Islet of Langerhans (tissue), 1 donor: Measurements from ENCODE around the gene AHR.
"Not testable (repeated sequence)": the region's sequence is repeated elsewhere in the genome, so short reads cannot be mapped to it uniquely, and the experiment has no call there.

Experiments used
- FAIRE-seq: peaks from one replicate; lab custom pipeline; 2011; peaks lifted over from hg19 to GRCh38; lab: Jason Lieb, UNC

AHR gene

GRCh38 chr7:17380736-17381662 is 82.5 kb downstream of the AHR start:
- FAIRE-seq = no peak

DNA sequence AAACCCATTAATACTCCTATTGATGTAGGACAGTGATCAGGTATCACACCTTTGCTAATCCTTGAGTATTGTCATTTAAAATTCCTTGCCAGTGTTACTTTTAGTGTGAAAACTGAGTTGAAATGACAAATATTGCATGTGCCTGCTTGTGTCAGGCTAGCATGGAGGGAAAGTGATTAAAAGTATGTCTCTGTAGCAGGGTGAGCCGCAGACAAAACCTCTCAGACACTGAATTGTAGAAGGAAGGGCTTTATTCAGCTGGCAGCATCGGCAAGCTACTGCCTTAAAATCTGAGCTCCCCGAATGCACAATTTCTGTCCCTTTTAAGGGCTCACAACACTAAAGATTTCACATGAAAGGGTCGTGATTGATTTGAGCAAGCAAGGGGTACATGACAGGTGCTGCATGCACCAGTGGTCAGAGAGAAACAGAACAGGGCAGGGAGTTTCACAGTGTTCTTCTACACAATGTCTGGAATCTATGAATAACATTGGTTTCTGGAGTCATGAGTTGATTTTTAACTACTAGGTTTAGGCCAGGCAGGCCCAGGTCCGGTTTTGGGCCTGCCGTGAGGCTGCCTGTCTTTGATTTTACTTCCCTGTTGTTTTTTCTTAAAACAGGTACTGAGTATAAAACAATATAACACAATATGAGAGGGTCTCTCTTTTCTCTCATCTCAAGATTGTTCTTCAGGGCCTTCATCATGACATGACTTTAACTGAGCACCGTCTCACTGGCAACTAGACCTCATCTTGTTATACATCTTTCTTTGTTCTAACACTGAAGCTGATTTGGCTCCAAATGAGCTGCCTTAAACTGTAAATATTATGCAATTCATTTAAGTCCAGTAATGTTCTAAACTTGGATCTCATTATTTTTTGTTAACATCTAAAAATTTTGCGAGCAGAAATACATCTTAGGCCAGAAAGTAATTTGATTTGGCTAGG is 84.2 kb downstream of the AHR start:
- not testable (repeated sequence) for FAIRE-seq

- no peak for FAIRE-seq
Observed at GRCh38 chr7:17384400-17384799, 85.9 kb downstream of the AHR start.

DNA sequence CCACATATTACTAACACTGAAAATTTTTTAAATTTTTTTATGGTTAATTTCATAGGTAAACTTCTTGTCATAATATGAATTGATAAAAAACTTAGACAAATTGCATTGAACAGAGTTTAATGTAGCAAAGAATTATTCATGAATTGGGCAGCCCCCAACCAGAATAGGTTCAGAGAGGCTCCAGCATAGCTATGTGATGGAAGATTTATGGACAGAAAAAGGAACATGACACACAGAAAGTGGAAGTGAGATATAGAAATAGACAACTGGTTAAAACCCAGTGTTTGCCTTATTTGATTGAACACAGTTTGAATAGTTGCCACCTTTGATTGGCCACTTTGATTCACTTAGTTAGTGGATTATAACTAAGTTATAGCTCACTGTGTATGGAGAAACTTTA is 87.2 kb downstream of the AHR start:
- no peak for FAIRE-seq

GRCh38 chr7:17390392-17390791 is 91.9 kb downstream of the AHR start:
- no peak for FAIRE-seq

- no peak for FAIRE-seq
Observed at GRCh38 chr7:17391366-17391765, 92.9 kb downstream of the AHR start.

DNA sequence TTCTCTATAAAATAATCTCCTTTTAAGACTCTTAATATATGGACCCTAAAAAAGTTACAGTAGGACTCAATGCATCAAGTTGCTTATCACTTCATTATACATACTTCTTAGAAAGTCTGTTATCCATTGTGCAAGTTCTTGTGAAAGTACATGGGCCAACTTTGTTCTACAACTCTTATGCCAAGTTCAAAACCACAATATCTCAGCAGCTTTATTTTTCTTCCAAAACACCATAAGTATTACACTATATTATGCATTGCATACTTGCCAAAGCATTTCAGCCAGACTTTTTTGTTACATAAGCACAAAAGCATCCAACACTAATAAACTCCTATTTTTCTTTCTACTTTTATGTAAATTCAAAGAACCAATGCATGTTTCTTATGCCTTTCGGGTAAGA is 94.4 kb downstream of the AHR start:
- no peak for FAIRE-seq

DNA sequence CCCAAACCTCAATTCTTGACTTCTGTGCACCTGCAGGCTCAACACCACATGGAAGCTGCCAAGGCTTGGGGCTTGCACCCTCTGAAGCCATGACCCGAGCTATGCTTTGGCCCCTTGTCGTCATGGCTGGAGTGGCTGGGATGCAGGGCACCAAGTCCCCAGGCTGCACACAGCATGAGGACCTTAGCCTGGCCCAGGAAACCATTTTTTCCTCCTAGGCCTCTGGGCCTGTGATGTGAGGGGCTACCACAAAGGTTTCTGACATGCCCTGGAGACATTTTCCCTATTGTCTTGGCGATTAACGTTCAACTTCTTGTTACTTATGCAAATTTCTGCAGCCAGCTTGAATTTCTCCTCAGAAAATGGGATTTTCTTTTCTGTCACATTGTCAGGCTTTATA is 96.1 kb downstream of the AHR start:
- not testable (repeated sequence) for FAIRE-seq
